Prostate gland (tissue), 2 donors: ENCODE data around the gene BEX4.

ENCODE experiments used
- POLR2A ChIP-seq: fragments of 450-650 bp; IDR thresholded peaks from one replicate; pipeline ENCODE4 v1.6.1; 2016; ENCODE audit warnings: antibody characterized with exemption, mild to moderate bottlenecking
- TF ChIP-seq, protein P1 (sequence below), 4 experiments: fragments of 200-600 bp in 2 of 4; fragments of 450-650 bp in 2 of 4; sonication (generic) in 2 of 4; IDR thresholded peaks; 1 replicate in 3 of 4; 2 replicates in 1 of 4; pipeline ENCODE4 v1.5.1; 2016 to 2019; ENCODE audit warnings: antibody characterized with exemption in 4 of 4, mild to moderate bottlenecking in 2 of 4, moderate library complexity in 2 of 4

DNA sequence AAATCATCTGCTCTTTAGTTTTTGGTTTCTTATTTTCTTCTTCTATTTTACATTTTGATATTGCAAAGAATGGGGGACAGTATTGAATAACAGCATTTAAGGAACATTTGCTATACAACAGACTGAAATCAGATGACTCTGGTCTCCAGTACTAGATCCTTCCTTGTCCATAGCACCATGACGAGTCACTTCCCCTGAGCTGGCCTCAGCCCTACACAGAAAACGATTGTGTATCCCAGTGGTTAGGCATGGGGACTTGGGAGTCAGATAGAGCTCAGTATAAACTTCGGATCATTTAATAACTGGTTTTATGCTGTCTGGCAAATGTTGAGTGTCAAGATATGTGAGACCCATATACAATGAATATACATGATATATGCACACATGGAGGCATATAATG, 44.7 kb upstream of the BEX4 start:
- TF ChIP-seq, protein P1, sequence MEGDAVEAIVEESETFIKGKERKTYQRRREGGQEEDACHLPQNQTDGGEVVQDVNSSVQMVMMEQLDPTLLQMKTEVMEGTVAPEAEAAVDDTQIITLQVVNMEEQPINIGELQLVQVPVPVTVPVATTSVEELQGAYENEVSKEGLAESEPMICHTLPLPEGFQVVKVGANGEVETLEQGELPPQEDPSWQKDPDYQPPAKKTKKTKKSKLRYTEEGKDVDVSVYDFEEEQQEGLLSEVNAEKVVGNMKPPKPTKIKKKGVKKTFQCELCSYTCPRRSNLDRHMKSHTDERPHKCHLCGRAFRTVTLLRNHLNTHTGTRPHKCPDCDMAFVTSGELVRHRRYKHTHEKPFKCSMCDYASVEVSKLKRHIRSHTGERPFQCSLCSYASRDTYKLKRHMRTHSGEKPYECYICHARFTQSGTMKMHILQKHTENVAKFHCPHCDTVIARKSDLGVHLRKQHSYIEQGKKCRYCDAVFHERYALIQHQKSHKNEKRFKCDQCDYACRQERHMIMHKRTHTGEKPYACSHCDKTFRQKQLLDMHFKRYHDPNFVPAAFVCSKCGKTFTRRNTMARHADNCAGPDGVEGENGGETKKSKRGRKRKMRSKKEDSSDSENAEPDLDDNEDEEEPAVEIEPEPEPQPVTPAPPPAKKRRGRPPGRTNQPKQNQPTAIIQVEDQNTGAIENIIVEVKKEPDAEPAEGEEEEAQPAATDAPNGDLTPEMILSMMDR (IDR thresholded peaks at IDR 0.05) = no peak
- no peak for TF ChIP-seq POLR2A
